CD4-positive, alpha-beta T cell (primary cell): ENCODE data around the gene AQP6. TPM values are rescaled to one million over a fixed set of nuclear protein-coding genes. Genes with fewer than 3 reads are reported as not detected.

Experiments used
- ATAC-seq: fragments of 200-7000 bp; cut with Tn5 transposase; one replicate; pipeline ENCODE4 v1.10.0; 2022; ENCODE audit warnings: mild to moderate bottlenecking; ENCODE audit not compliant: poor library complexity
- CTCF ChIA-PET: fragments of 350-600 bp; sonication (Branson Sonifier 250); formaldehyde crosslinking; loops from one replicate; lab custom pipeline; 2021; ENCODE audit warnings: antibody characterized with exemption, inconsistent platforms; lab: Charles Lee
- POLR2A ChIA-PET: fragments of 350-600 bp; sonication (Branson Sonifier 250); formaldehyde crosslinking; loops from one replicate; lab custom pipeline; 2021; ENCODE audit warnings: antibody characterized with exemption, inconsistent platforms; lab: Charles Lee
- DNase-seq, 14 experiments: peaks; one replicate each; pipeline ENCODE4 v3.0.0-alpha.2; 2013 to 2020; ENCODE audit warnings: mixed read lengths in 2 of 14
- H3K27ac ChIP-seq, 2 donors: one replicate each; pipeline versions ENCODE4 v1.5.1 to v1.7.0; 2013; ENCODE audit warnings: low read length in 2 of 2, low read depth in 1 of 2, mild to moderate bottlenecking in 1 of 2
- H3K27me3 ChIP-seq, 2 experiments: 1 replicate in 1 of 2; 2 replicates in 1 of 2; pipeline versions ENCODE4 v1.6.1 to v1.7.0; 2013; ENCODE audit warnings: low read length in 2 of 2, control low read depth in 1 of 2, mild to moderate bottlenecking in 1 of 2, moderate library complexity in 1 of 2; ENCODE audit not compliant: insufficient read depth in 2 of 2, control insufficient read depth in 1 of 2
- H3K36me3 ChIP-seq: one replicate; pipeline ENCODE4 v1.6.1; 2013; ENCODE audit warnings: low read length, control low read depth; ENCODE audit not compliant: insufficient read depth
- H3K4me1 ChIP-seq: one replicate; pipeline ENCODE4 v1.6.1; 2013; ENCODE audit warnings: low read length, control low read depth; ENCODE audit not compliant: insufficient read depth
- H3K4me3 ChIP-seq: one replicate; pipeline ENCODE4 v1.5.1; 2013; ENCODE audit warnings: mild to moderate bottlenecking, low read length, moderate library complexity
- H3K9me3 ChIP-seq, 2 experiments: 1 replicate in 1 of 2; 2 replicates in 1 of 2; pipeline versions ENCODE4 v1.6.1 to v1.7.0; 2013; ENCODE audit warnings: low read length in 2 of 2, mild to moderate bottlenecking in 2 of 2, control low read depth in 1 of 2, moderate library complexity in 1 of 2; ENCODE audit not compliant: control insufficient read depth in 1 of 2, insufficient read depth in 1 of 2
- H3K27ac Mint-ChIP-seq: one replicate; pipeline ENCODE4 v1.8.0; 2020; ENCODE audit warnings: mixed read lengths
- H3K27me3 Mint-ChIP-seq: one replicate; pipeline ENCODE4 v1.8.0; 2021; ENCODE audit warnings: mixed read lengths
- H3K36me3 Mint-ChIP-seq: one replicate; pipeline ENCODE4 v1.8.0; 2021; ENCODE audit warnings: low read depth, mixed read lengths
- H3K4me1 Mint-ChIP-seq: one replicate; pipeline ENCODE4 v1.8.0; 2021; ENCODE audit warnings: low read depth, mixed read lengths
- H3K4me3 Mint-ChIP-seq: one replicate; pipeline ENCODE4 v1.8.0; 2020; ENCODE audit warnings: mild to moderate bottlenecking, mixed read lengths
- H3K9me3 Mint-ChIP-seq: one replicate; pipeline ENCODE4 v1.8.0; 2020; ENCODE audit warnings: mixed read lengths
- intact Hi-C, 2 experiments: fragments of 100-400 bp; cut with DNase I in 1 of 2; cut with micrococcal nuclease in 1 of 2; formaldehyde crosslinking; loops; one replicate each; pipeline versions ENCODE4 v1.15.1 to v1.9.0; 2023 to 2025; cut with DNase I, micrococcal nuclease
- total RNA-seq, 174 experiments: library from RNA in 2 of 174; stranded (reverse) in 2 of 174; gene quantifications; one replicate each; pipeline ENCODE4 v1.2.3 and lab custom pipeline; 2021 to 2026
- TF ChIP-seq, protein P1 (sequence below): fragments of 200-600 bp; IDR thresholded peaks from one replicate; pipeline ENCODE4 v1.8.0; 2022; ENCODE audit warnings: antibody characterized with exemption, mild to moderate bottlenecking

Gene AQP6
- total RNA-seq, 2 experiments from 2014 or later: not detected

DNA sequence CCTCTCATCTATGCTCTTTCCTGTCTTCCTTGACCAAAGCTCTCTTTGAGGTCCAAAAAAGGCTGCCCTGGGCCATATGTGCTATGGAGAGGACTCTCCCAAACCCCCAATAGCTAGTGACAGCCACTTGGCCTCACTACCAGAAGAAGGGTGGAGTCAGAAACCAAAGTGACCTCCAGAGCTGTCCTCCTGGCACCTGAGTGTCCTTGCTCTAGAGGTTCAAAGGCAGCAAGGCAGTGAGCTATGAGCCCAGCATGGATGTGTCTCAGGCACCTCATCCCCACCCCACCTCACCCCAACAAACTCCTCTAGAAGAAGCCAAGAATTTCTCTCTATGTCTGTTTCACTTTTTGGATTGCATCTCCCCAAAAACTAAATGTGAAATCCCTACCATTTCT, 15.2 kb upstream of the AQP6 start:
- POLR2A ChIA-PET: no interaction called here
- intact Hi-C loops: no loop called here
- Histone ChIP-seq H3K4me1 (peaks cover 5% of the 10 kb centered on the region), H3K4me3 (no peak overlapping the region), H3K27ac (no peak overlapping the region), H3K27me3 (peaks cover 56 to 85% of the 10 kb centered on the region in 2 experiments), H3K36me3 (no peaks in the 10 kb centered on the region), H3K9me3 (peaks cover 0 to 3% of the 10 kb centered on the region in 2 experiments)
- CTCF ChIA-PET: no interaction called here
- Mint-ChIP-seq H3K27me3 (peaks cover 84% of the 10 kb centered on the region), H3K4me3 (no peak overlapping the region), H3K4me1 (peaks cover 8% of the 10 kb centered on the region), H3K36me3 (no peaks in the 10 kb centered on the region), H3K27ac (no peak overlapping the region), H3K9me3 (no peaks in the 10 kb centered on the region)
- no peak for DNase-seq
- ATAC-seq: no peak
- TF ChIP-seq, protein P1, sequence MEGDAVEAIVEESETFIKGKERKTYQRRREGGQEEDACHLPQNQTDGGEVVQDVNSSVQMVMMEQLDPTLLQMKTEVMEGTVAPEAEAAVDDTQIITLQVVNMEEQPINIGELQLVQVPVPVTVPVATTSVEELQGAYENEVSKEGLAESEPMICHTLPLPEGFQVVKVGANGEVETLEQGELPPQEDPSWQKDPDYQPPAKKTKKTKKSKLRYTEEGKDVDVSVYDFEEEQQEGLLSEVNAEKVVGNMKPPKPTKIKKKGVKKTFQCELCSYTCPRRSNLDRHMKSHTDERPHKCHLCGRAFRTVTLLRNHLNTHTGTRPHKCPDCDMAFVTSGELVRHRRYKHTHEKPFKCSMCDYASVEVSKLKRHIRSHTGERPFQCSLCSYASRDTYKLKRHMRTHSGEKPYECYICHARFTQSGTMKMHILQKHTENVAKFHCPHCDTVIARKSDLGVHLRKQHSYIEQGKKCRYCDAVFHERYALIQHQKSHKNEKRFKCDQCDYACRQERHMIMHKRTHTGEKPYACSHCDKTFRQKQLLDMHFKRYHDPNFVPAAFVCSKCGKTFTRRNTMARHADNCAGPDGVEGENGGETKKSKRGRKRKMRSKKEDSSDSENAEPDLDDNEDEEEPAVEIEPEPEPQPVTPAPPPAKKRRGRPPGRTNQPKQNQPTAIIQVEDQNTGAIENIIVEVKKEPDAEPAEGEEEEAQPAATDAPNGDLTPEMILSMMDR: no peak

DNA sequence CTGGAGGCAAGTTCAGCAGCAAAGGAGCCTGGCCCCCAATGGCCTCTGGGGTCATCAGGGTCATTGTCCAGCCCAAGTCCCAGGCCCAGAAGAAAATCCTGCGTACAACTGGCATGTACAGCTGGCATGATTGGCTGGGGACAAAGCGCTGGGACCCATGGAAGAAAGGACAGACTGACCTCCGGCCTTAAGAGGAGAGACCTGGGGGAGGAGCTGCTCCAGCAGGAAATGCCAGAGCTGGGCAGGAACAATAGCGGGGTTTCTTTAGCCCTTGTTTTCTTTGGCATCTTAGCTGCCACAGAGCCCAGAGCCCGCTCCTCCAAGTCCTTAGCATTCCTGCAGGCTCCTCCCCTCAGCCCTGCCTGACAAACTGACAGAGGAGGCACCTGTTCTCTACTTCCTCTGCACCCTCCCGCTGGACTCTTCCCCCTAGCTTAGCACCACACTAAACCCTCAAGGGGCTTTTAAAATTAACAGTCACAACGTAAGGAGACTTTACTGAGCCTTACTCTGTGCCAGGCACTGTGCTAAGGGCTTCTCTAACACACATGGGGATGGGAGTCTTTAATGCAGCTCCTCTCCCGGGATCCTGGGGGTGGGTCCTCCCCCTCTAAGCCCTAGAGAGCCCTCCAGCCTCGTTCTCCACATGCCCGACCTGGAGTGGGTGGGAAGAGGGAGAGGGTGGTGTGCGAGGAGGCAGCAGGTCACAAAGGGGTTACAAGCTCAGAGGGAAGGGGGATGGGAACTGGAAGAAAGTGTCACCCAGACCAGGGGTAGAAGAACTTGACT, 12.9 kb upstream of the AQP6 start:
- H3K4me1 ChIP-seq: peaks cover 5% of the 10 kb centered on the region
- Mint-ChIP-seq H3K27me3 (peaks cover 83% of the 10 kb centered on the region), H3K9me3 (no peaks in the 10 kb centered on the region), H3K4me1 (peaks cover 8% of the 10 kb centered on the region), H3K4me3 (peak overlapping the region; percentile 39), H3K27ac (no peak overlapping the region), H3K36me3 (no peaks in the 10 kb centered on the region)
- intact Hi-C loops: no loop called here
- H3K9me3 ChIP-seq: peaks cover 0 to 8% of the 10 kb centered on the region in 2 experiments
- peaks cover 50 to 87% of the 10 kb centered on the region in 2 experiments for H3K27me3 ChIP-seq
- no peaks in the 10 kb centered on the region for H3K36me3 ChIP-seq
- TF ChIP-seq, protein P1: no peak
- H3K4me3 ChIP-seq: no peak overlapping the region
- POLR2A ChIA-PET: no interaction called here
- no peak for DNase-seq
- no peak overlapping the region for H3K27ac ChIP-seq
- CTCF ChIA-PET: interaction anchor here (1.4 kb wide), 1 partner anchor 7 kb away, joined by 5 read pairs; no protein-coding TSS in a partner anchor
- no peak for ATAC-seq

DNA sequence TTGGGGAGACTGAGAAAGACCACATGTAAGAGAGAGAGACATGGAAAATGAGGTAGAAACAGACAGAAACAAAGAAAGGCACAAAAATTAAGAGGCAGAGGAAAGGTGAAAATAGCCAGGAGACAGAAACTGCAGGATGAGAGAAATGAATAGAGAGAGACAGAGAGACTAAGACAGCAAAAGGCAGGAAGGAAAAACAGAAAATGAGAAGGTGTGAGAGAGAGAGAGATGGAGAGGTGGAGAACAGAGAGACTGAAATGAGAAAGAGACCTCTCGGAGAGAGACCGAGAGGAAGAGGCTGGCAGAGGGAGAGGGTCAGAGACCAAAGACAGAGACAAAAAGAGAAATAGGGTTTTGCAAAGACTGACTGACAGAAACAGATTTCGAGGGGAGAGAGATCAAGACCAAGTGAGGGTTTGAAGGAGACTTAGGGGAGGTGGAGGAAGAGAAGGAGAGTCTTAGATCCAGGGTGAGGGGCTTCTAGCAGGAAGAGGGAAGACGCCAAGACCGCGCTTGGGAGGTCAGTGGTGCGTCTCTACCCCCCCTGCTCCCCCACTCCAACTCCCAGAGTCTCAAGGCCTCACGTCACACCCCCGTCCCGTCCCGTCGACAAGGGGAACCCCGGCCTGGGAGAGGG, 12.2 kb upstream of the AQP6 start:
- peak overlapping the region; percentile 39 for H3K4me3 Mint-ChIP-seq
- H3K27ac ChIP-seq: no peak overlapping the region
- H3K9me3 ChIP-seq: peaks cover 0 to 5% of the 10 kb centered on the region in 2 experiments
- ChIA-PET POLR2A (no interaction called here), CTCF (no interaction called here)
- peaks cover 47 to 80% of the 10 kb centered on the region in 2 experiments for H3K27me3 ChIP-seq
- peaks cover 8% of the 10 kb centered on the region for H3K4me1 Mint-ChIP-seq
- intact Hi-C loops: no loop called here
- ATAC-seq (no peak), DNase-seq (no peak)
- TF ChIP-seq, protein P1: no peak
- no peaks in the 10 kb centered on the region for H3K9me3 Mint-ChIP-seq
- H3K36me3 Mint-ChIP-seq: no peaks in the 10 kb centered on the region
- H3K27ac Mint-ChIP-seq: no peak overlapping the region
- H3K27me3 Mint-ChIP-seq: peaks cover 86% of the 10 kb centered on the region
- peaks cover 5% of the 10 kb centered on the region for H3K4me1 ChIP-seq
- no peak overlapping the region for H3K4me3 ChIP-seq
- no peaks in the 10 kb centered on the region for H3K36me3 ChIP-seq
